Activated CD8-positive, alpha-beta memory T cell treated with anti-CD3 and anti-CD28 coated beads, Interleukin-2, amount 10 ng/mL, durations not matched to agents 7 days and 5 days (primary cell): ENCODE measurements around the gene EVA1A. TPM values are rescaled to one million over a fixed set of nuclear protein-coding genes. Genes with fewer than 3 reads are reported as not detected.

ENCODE experiments used
- ATAC-seq: fragments of 150-1000 bp; cut with Tn5 transposase; one replicate; pipeline ENCODE4 v1.10.0; 2021; ENCODE audit warnings: moderate library complexity
- CTCF ChIA-PET: fragments of 350-600 bp; sonication (Branson Sonifier 250); formaldehyde crosslinking; loops from one replicate; lab custom pipeline; 2021; ENCODE audit warnings: antibody characterized with exemption; lab: Charles Lee
- DNase-seq: peaks from one replicate; pipeline ENCODE4 v3.0.0-alpha.2; 2020
- H3K27ac Mint-ChIP-seq: one replicate; pipeline ENCODE4 v1.8.0; 2021; ENCODE audit warnings: mild to moderate bottlenecking, mixed read lengths
- H3K27me3 Mint-ChIP-seq: one replicate; pipeline ENCODE4 v1.8.0; 2021; ENCODE audit warnings: mixed read lengths
- H3K36me3 Mint-ChIP-seq: one replicate; pipeline ENCODE4 v1.8.0; 2021; ENCODE audit warnings: mild to moderate bottlenecking, mixed read lengths
- H3K4me1 Mint-ChIP-seq: one replicate; pipeline ENCODE4 v1.8.0; 2021; ENCODE audit warnings: mixed read lengths
- H3K4me3 Mint-ChIP-seq: one replicate; pipeline ENCODE4 v1.8.0; 2021; ENCODE audit warnings: mild to moderate bottlenecking, moderate library complexity, mixed read lengths
- H3K9me3 Mint-ChIP-seq: one replicate; pipeline ENCODE4 v1.8.0; 2022; ENCODE audit warnings: low read depth, mixed read lengths
- total RNA-seq, 2 experiments: library from RNA; stranded (reverse); gene quantifications; one replicate each; pipeline ENCODE4 v1.2.3, GENCODE V29; 2021

Gene EVA1A
- total RNA-seq, 2 experiments from 2014 or later = not detected

GRCh38 chr2:75580156-75580555, 19.4 kb upstream of the EVA1A start:
- no peaks in the 10 kb centered on the region for H3K9me3 Mint-ChIP-seq
- no peaks in the 10 kb centered on the region for H3K4me1 Mint-ChIP-seq
- H3K36me3 Mint-ChIP-seq = no peaks in the 10 kb centered on the region
- peaks cover 24% of the 10 kb centered on the region for H3K27me3 Mint-ChIP-seq
- no peak overlapping the region for H3K4me3 Mint-ChIP-seq
- no peak overlapping the region for H3K27ac Mint-ChIP-seq
- CTCF ChIA-PET = no interaction called here
- ATAC-seq (no peak), DNase-seq (no peak)

- H3K27ac Mint-ChIP-seq = no peak overlapping the region
- peaks cover 19% of the 10 kb centered on the region for H3K27me3 Mint-ChIP-seq
- H3K4me1 Mint-ChIP-seq = no peaks in the 10 kb centered on the region
- ATAC-seq = no peak
- no peaks in the 10 kb centered on the region for H3K9me3 Mint-ChIP-seq
- H3K4me3 Mint-ChIP-seq = no peak overlapping the region
- CTCF ChIA-PET = no interaction called here
- no peaks in the 10 kb centered on the region for H3K36me3 Mint-ChIP-seq
- no peak for DNase-seq
These were observed 18.4 kb upstream of the EVA1A start for GRCh38 chr2:75579186-75579585.

- Mint-ChIP-seq H3K9me3 (no peaks in the 10 kb centered on the region), H3K27ac (no peak overlapping the region), H3K4me3 (no peak overlapping the region), H3K27me3 (peaks cover 5% of the 10 kb centered on the region), H3K4me1 (no peaks in the 10 kb centered on the region), H3K36me3 (no peaks in the 10 kb centered on the region)
- CTCF ChIA-PET = no interaction called here
- ATAC-seq = no peak
- DNase-seq = no peak
These were observed 16.5 kb upstream of the EVA1A start for GRCh38 chr2:75577280-75577679.

- no peak for ATAC-seq
- Mint-ChIP-seq H3K27me3 (peaks cover 3% of the 10 kb centered on the region), H3K36me3 (no peaks in the 10 kb centered on the region), H3K27ac (no peak overlapping the region), H3K4me1 (no peaks in the 10 kb centered on the region), H3K4me3 (no peak overlapping the region), H3K9me3 (no peaks in the 10 kb centered on the region)
- no peak for DNase-seq
- CTCF ChIA-PET = interaction anchor here (0.9 kb wide), 1 partner anchor 34 kb away, joined by 4 read pairs; no protein-coding TSS in a partner anchor
These were observed 13.4 kb upstream of the EVA1A start for GRCh38 chr2:75574106-75574505.

- Mint-ChIP-seq H3K36me3 (no peaks in the 10 kb centered on the region), H3K9me3 (no peaks in the 10 kb centered on the region), H3K27me3 (peaks cover 3% of the 10 kb centered on the region), H3K4me1 (no peaks in the 10 kb centered on the region), H3K27ac (no peak overlapping the region), H3K4me3 (no peak overlapping the region)
- ATAC-seq = no peak
- DNase-seq = no peak
- CTCF ChIA-PET = interaction anchor here (0.9 kb wide), 1 partner anchor 35 kb away, joined by 4 read pairs; no protein-coding TSS in a partner anchor
These were observed 12.6 kb upstream of the EVA1A start for GRCh38 chr2:75573145-75573878.

- ATAC-seq = no peak
- H3K27ac Mint-ChIP-seq = no peak overlapping the region
These were observed 11.1 kb upstream of the EVA1A start for GRCh38 chr2:75571730-75572430.

GRCh38 chr2:75570948-75571729, 10.4 kb upstream of the EVA1A start:
- Mint-ChIP-seq H3K36me3 (no peaks in the 10 kb centered on the region), H3K27me3 (peaks cover 13% of the 10 kb centered on the region), H3K4me3 (no peak overlapping the region), H3K4me1 (peaks cover 2% of the 10 kb centered on the region), H3K27ac (no peak overlapping the region), H3K9me3 (no peaks in the 10 kb centered on the region)
- DNase-seq = no peak
- CTCF ChIA-PET = no interaction called here
- no peak for ATAC-seq

More at GRCh38 chr2:75571730-75572430, 11.1 kb upstream of the EVA1A start:
- no peak for DNase-seq
- no peak overlapping the region for H3K4me3 Mint-ChIP-seq
- no peaks in the 10 kb centered on the region for H3K36me3 Mint-ChIP-seq
- H3K9me3 Mint-ChIP-seq = no peaks in the 10 kb centered on the region
- H3K27me3 Mint-ChIP-seq = peaks cover 9% of the 10 kb centered on the region
- no peaks in the 10 kb centered on the region for H3K4me1 Mint-ChIP-seq
- CTCF ChIA-PET = no interaction called here

- no peak for ATAC-seq
These were observed 9.5 kb upstream of the EVA1A start for GRCh38 chr2:75570024-75570947.

GRCh38 chr2:75569546-75569945, 8.8 kb upstream of the EVA1A start:
- no peak for DNase-seq
- ATAC-seq = no peak
- peaks cover 25% of the 10 kb centered on the region for H3K27me3 Mint-ChIP-seq
- peaks cover 7% of the 10 kb centered on the region for H3K4me1 Mint-ChIP-seq
- CTCF ChIA-PET = no interaction called here
- H3K9me3 Mint-ChIP-seq = no peaks in the 10 kb centered on the region
- H3K4me3 Mint-ChIP-seq = no peak overlapping the region
- no peak overlapping the region for H3K27ac Mint-ChIP-seq
- H3K36me3 Mint-ChIP-seq = no peaks in the 10 kb centered on the region

More at GRCh38 chr2:75570024-75570947, 9.5 kb upstream of the EVA1A start:
- no peak for DNase-seq
- H3K36me3 Mint-ChIP-seq = no peaks in the 10 kb centered on the region
- peaks cover 2% of the 10 kb centered on the region for H3K4me1 Mint-ChIP-seq
- H3K4me3 Mint-ChIP-seq = no peak overlapping the region
- H3K9me3 Mint-ChIP-seq = no peaks in the 10 kb centered on the region
- CTCF ChIA-PET = no interaction called here
- peaks cover 20% of the 10 kb centered on the region for H3K27me3 Mint-ChIP-seq
- no peak overlapping the region for H3K27ac Mint-ChIP-seq

GRCh38 chr2:75568174-75568573, 7.4 kb upstream of the EVA1A start:
- Mint-ChIP-seq H3K36me3 (no peaks in the 10 kb centered on the region), H3K4me3 (no peak overlapping the region), H3K27me3 (peaks cover 35% of the 10 kb centered on the region), H3K27ac (no peak overlapping the region), H3K9me3 (no peaks in the 10 kb centered on the region), H3K4me1 (peaks cover 15% of the 10 kb centered on the region)
- CTCF ChIA-PET = interaction anchor here (1.6 kb wide), 1 partner anchor 40 kb away, joined by 4 read pairs; no protein-coding TSS in a partner anchor
- DNase-seq (no peak), ATAC-seq (no peak)

GRCh38 chr2:75565472-75566462, 5.0 kb upstream of the EVA1A start:
- H3K27me3 Mint-ChIP-seq = peaks cover 56% of the 10 kb centered on the region
- no peak for DNase-seq
- no peak overlapping the region for H3K27ac Mint-ChIP-seq
- no peak for ATAC-seq
- H3K4me3 Mint-ChIP-seq = no peak overlapping the region
- no peaks in the 10 kb centered on the region for H3K9me3 Mint-ChIP-seq
- CTCF ChIA-PET = no interaction called here
- no peaks in the 10 kb centered on the region for H3K36me3 Mint-ChIP-seq
- H3K4me1 Mint-ChIP-seq = peaks cover 20% of the 10 kb centered on the region
